NCI-H1694 treated with DMSO at 0.1 percent for 48 hours (cell line): ENCODE data around the gene ZNF831.

ENCODE experiments used
- DNase-seq: peaks from one replicate; lab custom pipeline; 2025; lab: John Stamatoyannopoulos, UW

ZNF831 gene

GRCh38 chr20:59214606-59215547, 51.3 kb downstream of the ZNF831 start:
- DNase-seq, result no peak

GRCh38 chr20:59217173-59217572, 53.6 kb downstream of the ZNF831 start:
- DNase-seq, result no peak

GRCh38 chr20:59217794-59218280, 54.2 kb downstream of the ZNF831 start:
- DNase-seq, result no peak

- DNase-seq, result no peak
Measured at GRCh38 chr20:59219211-59219610, 55.6 kb downstream of the ZNF831 start.

- no peak for DNase-seq
Measured at GRCh38 chr20:59220161-59220560, 56.5 kb downstream of the ZNF831 start.

- no peak for DNase-seq
Measured at GRCh38 chr20:59221049-59221706, 57.6 kb downstream of the ZNF831 start.

GRCh38 chr20:59221707-59222252, 58.2 kb downstream of the ZNF831 start:
- no peak for DNase-seq

- DNase-seq, result peak; percentile 55
Measured at GRCh38 chr20:59222253-59223181, 58.9 kb downstream of the ZNF831 start.

GRCh38 chr20:59223182-59223601, 59.6 kb downstream of the ZNF831 start:
- DNase-seq, result no peak

GRCh38 chr20:59223750-59224149, 60.1 kb downstream of the ZNF831 start:
- DNase-seq, result no peak

- DNase-seq, result no peak
Measured at GRCh38 chr20:59224236-59224635, 60.6 kb downstream of the ZNF831 start.

GRCh38 chr20:59230385-59230784, 66.8 kb downstream of the ZNF831 start:
- DNase-seq, result no peak

- no peak for DNase-seq
Measured at GRCh38 chr20:59231124-59231804, 67.6 kb downstream of the ZNF831 start.

GRCh38 chr20:59232618-59233017, 69.0 kb downstream of the ZNF831 start:
- no peak for DNase-seq

GRCh38 chr20:59235226-59235625, 71.6 kb downstream of the ZNF831 start:
- DNase-seq, result no peak

GRCh38 chr20:59240006-59240405, 76.4 kb downstream of the ZNF831 start:
- no peak for DNase-seq

- no peak for DNase-seq
Measured at GRCh38 chr20:59242714-59243626, 79.3 kb downstream of the ZNF831 start.

GRCh38 chr20:59246691-59247400, 83.2 kb downstream of the ZNF831 start:
- no peak for DNase-seq
